SK-N-SH (cell line): ENCODE measurements around the gene MYO1E.

Source experiments
- GABPA ChIP-seq: IDR thresholded peaks from 2 replicates; pipeline ENCODE4 v1.4.0; 2012; ENCODE audit warnings: low read depth, mild to moderate bottlenecking
- SMC3 ChIP-seq: IDR thresholded peaks from 2 replicates; pipeline ENCODE4 v1.6.1; 2012; ENCODE audit warnings: low read depth, low read length, improper control_type of control experiment

DNA sequence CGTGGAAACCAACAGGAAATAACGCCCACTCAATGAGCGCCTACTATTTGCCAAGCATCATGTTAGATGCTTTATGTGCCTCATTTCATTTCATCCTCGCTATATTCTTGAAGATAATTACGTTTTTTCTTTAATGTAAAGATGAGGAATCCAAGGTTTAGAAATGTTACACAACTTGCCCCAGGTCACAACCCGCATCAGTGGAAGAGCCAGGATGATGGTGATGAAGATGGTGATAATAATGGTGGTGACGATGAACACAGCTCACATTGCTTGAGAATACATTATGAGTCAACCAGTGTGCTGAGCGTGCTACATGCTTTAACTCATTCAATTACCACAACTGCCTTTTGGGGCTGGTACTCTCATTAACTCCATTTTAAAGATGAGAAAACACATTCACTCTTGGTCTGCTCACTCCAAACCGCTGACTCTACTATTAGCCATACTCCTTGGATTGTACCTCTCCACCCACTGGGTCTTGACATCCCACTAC lies 21.5 kb upstream of the MYO1E start:
- TF ChIP-seq GABPA, result no peak
- no peak for TF ChIP-seq SMC3
